ENCODE measurements around the gene FAM72B.
"Not testable (repeated sequence)": the region's sequence is repeated elsewhere in the genome, so short reads cannot be mapped to it uniquely, and the experiment has no call there.

Gene FAM72B

GRCh38 chr1:121148489-121149190, 35.5 kb downstream of the FAM72B start:
- not testable (repeated sequence) for DNase-seq

- not testable (repeated sequence) for DNase-seq
Measured at GRCh38 chr1:121140393-121140792, 43.7 kb downstream of the FAM72B start.

- DNase-seq: not testable (repeated sequence)
Measured at GRCh38 chr1:121131494-121131893, 52.6 kb downstream of the FAM72B start.

GRCh38 chr1:121118480-121118824, 65.7 kb downstream of the FAM72B start:
- not testable (repeated sequence) for DNase-seq
